ENCODE measurements around the gene NUP214. TPM values are rescaled to one million over a fixed set of nuclear protein-coding genes. Genes with fewer than 3 reads are reported as not detected.

Gene NUP214
- total RNA-seq, 1 donor from 2014 or later = 51.5 TPM

- H3K36me3 Mint-ChIP-seq (ENCODE audit: unreplicated experiment) = peaks cover 30% of the 10 kb centered on the region
- no peak overlapping the region for H3K4me3 Mint-ChIP-seq (ENCODE audit: unreplicated experiment)
- H3K27me3 Mint-ChIP-seq (ENCODE audit: unreplicated experiment) = no peaks in the 10 kb centered on the region
- no peaks in the 10 kb centered on the region for H3K9me3 Mint-ChIP-seq (ENCODE audit: unreplicated experiment)
- H3K27ac Mint-ChIP-seq (ENCODE audit: unreplicated experiment) = no peak overlapping the region
- peaks cover 4% of the 10 kb centered on the region for H3K4me1 Mint-ChIP-seq (ENCODE audit: unreplicated experiment)
- TF ChIP-seq, protein P1, sequence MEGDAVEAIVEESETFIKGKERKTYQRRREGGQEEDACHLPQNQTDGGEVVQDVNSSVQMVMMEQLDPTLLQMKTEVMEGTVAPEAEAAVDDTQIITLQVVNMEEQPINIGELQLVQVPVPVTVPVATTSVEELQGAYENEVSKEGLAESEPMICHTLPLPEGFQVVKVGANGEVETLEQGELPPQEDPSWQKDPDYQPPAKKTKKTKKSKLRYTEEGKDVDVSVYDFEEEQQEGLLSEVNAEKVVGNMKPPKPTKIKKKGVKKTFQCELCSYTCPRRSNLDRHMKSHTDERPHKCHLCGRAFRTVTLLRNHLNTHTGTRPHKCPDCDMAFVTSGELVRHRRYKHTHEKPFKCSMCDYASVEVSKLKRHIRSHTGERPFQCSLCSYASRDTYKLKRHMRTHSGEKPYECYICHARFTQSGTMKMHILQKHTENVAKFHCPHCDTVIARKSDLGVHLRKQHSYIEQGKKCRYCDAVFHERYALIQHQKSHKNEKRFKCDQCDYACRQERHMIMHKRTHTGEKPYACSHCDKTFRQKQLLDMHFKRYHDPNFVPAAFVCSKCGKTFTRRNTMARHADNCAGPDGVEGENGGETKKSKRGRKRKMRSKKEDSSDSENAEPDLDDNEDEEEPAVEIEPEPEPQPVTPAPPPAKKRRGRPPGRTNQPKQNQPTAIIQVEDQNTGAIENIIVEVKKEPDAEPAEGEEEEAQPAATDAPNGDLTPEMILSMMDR (IDR thresholded peaks at IDR 0.05) = no peak
- DNase-seq (ENCODE audit: extremely low spot score, unreplicated experiment) = no peak
Measured at GRCh38 chr9:131234799-131235479, 109.6 kb downstream of the NUP214 start.

- Mint-ChIP-seq H3K36me3 (ENCODE audit: unreplicated experiment) (peaks cover 25% of the 10 kb centered on the region), H3K27me3 (ENCODE audit: unreplicated experiment) (no peaks in the 10 kb centered on the region), H3K4me1 (ENCODE audit: unreplicated experiment) (peaks cover 4% of the 10 kb centered on the region), H3K27ac (ENCODE audit: unreplicated experiment) (no peak overlapping the region), H3K9me3 (ENCODE audit: unreplicated experiment) (no peaks in the 10 kb centered on the region), H3K4me3 (ENCODE audit: unreplicated experiment) (no peak overlapping the region)
- TF ChIP-seq, protein P1 (IDR thresholded peaks at IDR 0.05) = no peak
- no peak for DNase-seq (ENCODE audit: extremely low spot score, unreplicated experiment)
Measured at GRCh38 chr9:131235480-131235851, 110.1 kb downstream of the NUP214 start.

GRCh38 chr9:131236161-131236560 is 110.8 kb downstream of the NUP214 start:
- no peaks in the 10 kb centered on the region for H3K9me3 Mint-ChIP-seq (ENCODE audit: unreplicated experiment)
- peaks cover 4% of the 10 kb centered on the region for H3K4me1 Mint-ChIP-seq (ENCODE audit: unreplicated experiment)
- no peaks in the 10 kb centered on the region for H3K27me3 Mint-ChIP-seq (ENCODE audit: unreplicated experiment)

GRCh38 chr9:131236761-131237160 is 111.4 kb downstream of the NUP214 start:
- DNase-seq (ENCODE audit: extremely low spot score, unreplicated experiment) = no peak
- Mint-ChIP-seq H3K9me3 (ENCODE audit: unreplicated experiment) (no peaks in the 10 kb centered on the region), H3K27me3 (ENCODE audit: unreplicated experiment) (no peaks in the 10 kb centered on the region), H3K27ac (ENCODE audit: unreplicated experiment) (no peak overlapping the region), H3K36me3 (ENCODE audit: unreplicated experiment) (peaks cover 18% of the 10 kb centered on the region), H3K4me3 (ENCODE audit: unreplicated experiment) (no peak overlapping the region), H3K4me1 (ENCODE audit: unreplicated experiment) (peaks cover 4% of the 10 kb centered on the region)
- TF ChIP-seq, protein P1 (IDR thresholded peaks at IDR 0.05) = no peak

More at GRCh38 chr9:131236161-131236560, 110.8 kb downstream of the NUP214 start:
- TF ChIP-seq, protein P1 (IDR thresholded peaks at IDR 0.05) = no peak
- H3K27ac Mint-ChIP-seq (ENCODE audit: unreplicated experiment) = no peak overlapping the region
- H3K36me3 Mint-ChIP-seq (ENCODE audit: unreplicated experiment) = peaks cover 22% of the 10 kb centered on the region
- H3K4me3 Mint-ChIP-seq (ENCODE audit: unreplicated experiment) = no peak overlapping the region
- DNase-seq (ENCODE audit: extremely low spot score, unreplicated experiment) = no peak

- peaks cover 16% of the 10 kb centered on the region for H3K36me3 Mint-ChIP-seq (ENCODE audit: unreplicated experiment)
- H3K27ac Mint-ChIP-seq (ENCODE audit: unreplicated experiment) = no peak overlapping the region
Measured at GRCh38 chr9:131237291-131237690, 111.9 kb downstream of the NUP214 start.

More at GRCh38 chr9:131237291-131237690, 111.9 kb downstream of the NUP214 start:
- no peaks in the 10 kb centered on the region for H3K9me3 Mint-ChIP-seq (ENCODE audit: unreplicated experiment)
- no peak for DNase-seq (ENCODE audit: extremely low spot score, unreplicated experiment)
- no peaks in the 10 kb centered on the region for H3K27me3 Mint-ChIP-seq (ENCODE audit: unreplicated experiment)
- TF ChIP-seq, protein P1 (IDR thresholded peaks at IDR 0.05) = no peak
- peaks cover 4% of the 10 kb centered on the region for H3K4me1 Mint-ChIP-seq (ENCODE audit: unreplicated experiment)
- H3K4me3 Mint-ChIP-seq (ENCODE audit: unreplicated experiment) = no peak overlapping the region

Data from osteocyte (in vitro differentiated cells).